CD14-positive monocyte (primary cell): Measurements from ENCODE around the gene BCAP31. TPM values are rescaled to one million over a fixed set of nuclear protein-coding genes. Genes with fewer than 3 reads are reported as not detected.

Source experiments
- DNase-seq, 3 donors: peaks; one replicate each; pipeline ENCODE4 v3.0.0-alpha.2; 2011 to 2022
- H2AFZ ChIP-seq: 2 replicates; pipeline ENCODE4 v1.6.0; 2012; ENCODE audit warnings: mild to moderate bottlenecking, low read depth, low read length, inconsistent platforms; ENCODE audit not compliant: insufficient read depth, poor library complexity, severe bottlenecking
- H3K27ac ChIP-seq, 2 donors: 1 replicate in 1 of 2; 2 replicates in 1 of 2; pipeline ENCODE4 v1.5.1; 2012 to 2013; ENCODE audit warnings: low read length in 2 of 2, control low read depth in 1 of 2, inconsistent platforms in 1 of 2, low read depth in 1 of 2, mild to moderate bottlenecking in 1 of 2
- H3K27me3 ChIP-seq, 2 donors: one replicate each; pipeline versions ENCODE4 v1.6.0 to v1.6.1; 2011 to 2013; ENCODE audit warnings: low read length in 2 of 2; ENCODE audit not compliant: control insufficient read depth in 2 of 2, insufficient read depth in 2 of 2
- H3K36me3 ChIP-seq, 2 donors: replicated peaks in 1 of 2; 1 replicate in 1 of 2; 2 replicates in 1 of 2; pipeline versions ENCODE4 v1.5.1 to v1.6.1; 2012 to 2013; ENCODE audit warnings: low read length in 2 of 2, control low read depth in 1 of 2, inconsistent platforms in 1 of 2, mild to moderate bottlenecking in 1 of 2; ENCODE audit not compliant: insufficient read depth in 2 of 2, control insufficient read depth in 1 of 2
- H3K4me1 ChIP-seq, 2 donors: 1 replicate in 1 of 2; 2 replicates in 1 of 2; pipeline versions ENCODE4 v1.5.1 to v1.6.1; 2012 to 2013; ENCODE audit warnings: low read length in 2 of 2, control low read depth in 1 of 2, inconsistent platforms in 1 of 2, mild to moderate bottlenecking in 1 of 2, moderate library complexity in 1 of 2; ENCODE audit not compliant: insufficient read depth in 2 of 2, control insufficient read depth in 1 of 2
- H3K4me2 ChIP-seq: replicated peaks from 2 replicates; pipeline ENCODE3; 2012; ENCODE audit warnings: low read length, moderate library complexity, mild to moderate bottlenecking; ENCODE audit not compliant: poor library complexity, severe bottlenecking; ENCODE audit errors: extremely low read depth
- H3K4me3 ChIP-seq, 3 experiments: fragments of 200-600 bp in 1 of 3; sonication (generic) in 1 of 3; replicated peaks in 1 of 3; 1 replicate in 2 of 3; 2 replicates in 1 of 3; pipeline ENCODE4 v1.5.1; 2011 to 2013; ENCODE audit warnings: low read length in 3 of 3, mild to moderate bottlenecking in 3 of 3, control low read depth in 2 of 3, low read depth in 2 of 3, inconsistent platforms in 1 of 3, moderate library complexity in 1 of 3
- H3K79me2 ChIP-seq: 2 replicates; pipeline ENCODE4 v1.6.0; 2012; ENCODE audit warnings: mild to moderate bottlenecking, control low read depth, inconsistent platforms, low read length, moderate library complexity; ENCODE audit not compliant: insufficient read depth
- H3K9ac ChIP-seq: 2 replicates; pipeline ENCODE4 v1.6.0; 2017; ENCODE audit warnings: low read length, mild to moderate bottlenecking; ENCODE audit not compliant: insufficient read depth, poor library complexity, severe bottlenecking
- H3K9me3 ChIP-seq, 2 donors: replicated peaks in 1 of 2; 1 replicate in 1 of 2; 2 replicates in 1 of 2; pipeline versions ENCODE4 v1.5.1 to v1.6.1; 2012 to 2013; ENCODE audit warnings: low read length in 2 of 2, control low read depth in 1 of 2; ENCODE audit not compliant: control insufficient read depth in 1 of 2, insufficient read depth in 1 of 2
- H4K20me1 ChIP-seq: 2 replicates; pipeline ENCODE4 v1.6.0; 2012; ENCODE audit warnings: mild to moderate bottlenecking, low read length, control low read depth, moderate library complexity; ENCODE audit not compliant: insufficient read depth
- H3K27ac Mint-ChIP-seq, 7 donors: one replicate each; pipeline ENCODE4 v1.8.0; 2020; ENCODE audit warnings: mild to moderate bottlenecking in 7 of 7, mixed read lengths in 7 of 7, moderate library complexity in 6 of 7, inconsistent platforms in 2 of 7
- H3K27me3 Mint-ChIP-seq, 3 donors: one replicate each; pipeline ENCODE4 v1.8.0; 2021 to 2022; ENCODE audit warnings: low read depth in 3 of 3, mild to moderate bottlenecking in 3 of 3, mixed read lengths in 3 of 3, moderate library complexity in 3 of 3, inconsistent platforms in 1 of 3
- H3K36me3 Mint-ChIP-seq, 2 donors: one replicate each; pipeline ENCODE4 v1.8.0; 2020; ENCODE audit warnings: mixed read lengths in 2 of 2, inconsistent platforms in 1 of 2, mild to moderate bottlenecking in 1 of 2
- H3K4me1 Mint-ChIP-seq: one replicate; pipeline ENCODE4 v1.8.0; 2020; ENCODE audit warnings: mild to moderate bottlenecking, mixed read lengths
- H3K4me3 Mint-ChIP-seq, 2 donors: one replicate each; pipeline ENCODE4 v1.8.0; 2020; ENCODE audit warnings: mild to moderate bottlenecking in 2 of 2, mixed read lengths in 2 of 2, moderate library complexity in 1 of 2
- H3K9me3 Mint-ChIP-seq, 7 donors: one replicate each; pipeline ENCODE4 v1.8.0; 2020 to 2022; ENCODE audit warnings: mixed read lengths in 7 of 7, mild to moderate bottlenecking in 6 of 7, moderate library complexity in 6 of 7, inconsistent platforms in 2 of 7
- WGBS: methylation state at CpG from one replicate; pipeline ENCODE4 v1.1.5; 2013; ENCODE audit warnings: missing lambda C conversion rate; ENCODE audit not compliant: insufficient coverage; 5-methylcytosine and 5-hydroxymethylcytosine counted together
- intact Hi-C, 2 donors: fragments of 100-400 bp; cut with micrococcal nuclease; formaldehyde crosslinking; loops; one replicate each; pipeline versions ENCODE4 v1.15.0 to v1.15.1; 2023
- polyA plus RNA-seq, 3 donors: library from polyadenylated mRNA; depleted of rRNA in 1 of 3; unstranded in 2 of 3; stranded (reverse) in 1 of 3; fragments of 300-500 nt in 2 of 3; fragments of >200 nt in 1 of 3; fragmentation: Illumina TruSeq in 2 of 3; gene quantifications; 1 replicate in 2 of 3; 2 replicates in 1 of 3; pipeline ENCODE4 v1.2.3, GENCODE V29; 2012 to 2021
- TF ChIP-seq, protein P1 (sequence below): fragments of 200-600 bp; IDR thresholded peaks from one replicate; pipeline ENCODE4 v1.8.0; 2022; ENCODE audit warnings: antibody characterized with exemption, mild to moderate bottlenecking

The BCAP31 gene
- polyA plus RNA-seq, 3 donors, result 139 to 294 (median 288) TPM

DNA sequence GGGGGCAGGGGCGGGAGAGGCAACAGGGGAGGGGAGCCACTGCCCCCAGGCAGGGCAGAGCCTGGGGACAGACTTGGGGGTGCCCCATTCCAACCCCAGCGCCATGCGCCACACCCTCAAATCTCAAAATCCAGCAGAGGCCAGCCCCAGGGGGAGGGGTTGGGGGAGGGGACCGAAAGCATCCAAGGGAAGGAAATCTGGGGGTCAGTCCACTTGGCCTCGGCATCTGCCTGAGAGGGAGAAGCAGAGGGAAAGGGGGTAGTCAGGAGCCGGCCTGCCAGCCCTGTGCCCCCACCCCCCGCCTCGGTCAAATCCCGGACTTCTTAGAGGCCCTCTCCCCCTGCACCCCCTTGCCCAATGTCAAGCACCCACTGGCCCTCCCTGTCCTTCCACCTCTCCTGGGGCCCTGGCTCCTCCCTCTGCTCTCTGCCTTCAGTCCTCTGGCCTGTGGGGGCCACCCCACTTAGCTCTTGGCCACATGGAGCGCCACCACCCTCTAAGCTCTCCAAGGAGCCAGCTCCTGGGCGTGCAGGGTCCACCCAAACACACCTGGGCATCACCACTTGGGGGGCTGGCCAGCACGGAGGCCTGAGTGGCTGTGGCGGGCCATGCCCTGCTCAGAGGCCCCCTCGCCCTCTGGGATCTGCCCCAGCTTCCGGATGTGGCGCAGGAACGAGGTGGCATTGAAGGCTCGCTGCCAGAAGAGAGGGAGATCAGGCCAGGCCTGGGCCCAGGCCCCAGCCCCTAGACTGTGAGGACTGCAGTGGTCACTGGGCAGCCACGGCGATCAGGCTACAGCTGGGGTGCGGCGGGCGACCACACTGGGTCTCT, 54.1 kb downstream of the BCAP31 start:
- intact Hi-C loops, result loop anchor here (5.0 to 10.0 kb wide), 4 partner anchors 118 to 725 kb away; no protein-coding TSS in a partner anchor
- TF ChIP-seq, protein P1, sequence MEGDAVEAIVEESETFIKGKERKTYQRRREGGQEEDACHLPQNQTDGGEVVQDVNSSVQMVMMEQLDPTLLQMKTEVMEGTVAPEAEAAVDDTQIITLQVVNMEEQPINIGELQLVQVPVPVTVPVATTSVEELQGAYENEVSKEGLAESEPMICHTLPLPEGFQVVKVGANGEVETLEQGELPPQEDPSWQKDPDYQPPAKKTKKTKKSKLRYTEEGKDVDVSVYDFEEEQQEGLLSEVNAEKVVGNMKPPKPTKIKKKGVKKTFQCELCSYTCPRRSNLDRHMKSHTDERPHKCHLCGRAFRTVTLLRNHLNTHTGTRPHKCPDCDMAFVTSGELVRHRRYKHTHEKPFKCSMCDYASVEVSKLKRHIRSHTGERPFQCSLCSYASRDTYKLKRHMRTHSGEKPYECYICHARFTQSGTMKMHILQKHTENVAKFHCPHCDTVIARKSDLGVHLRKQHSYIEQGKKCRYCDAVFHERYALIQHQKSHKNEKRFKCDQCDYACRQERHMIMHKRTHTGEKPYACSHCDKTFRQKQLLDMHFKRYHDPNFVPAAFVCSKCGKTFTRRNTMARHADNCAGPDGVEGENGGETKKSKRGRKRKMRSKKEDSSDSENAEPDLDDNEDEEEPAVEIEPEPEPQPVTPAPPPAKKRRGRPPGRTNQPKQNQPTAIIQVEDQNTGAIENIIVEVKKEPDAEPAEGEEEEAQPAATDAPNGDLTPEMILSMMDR, result no peak
- H3K4me1 ChIP-seq, result no peaks in the 10 kb centered on the region
- H3K79me2 ChIP-seq, result no peaks in the 10 kb centered on the region
- no peak overlapping the region for H2AFZ ChIP-seq
- H4K20me1 ChIP-seq, result no peaks in the 10 kb centered on the region
- H3K27me3 ChIP-seq, result peaks cover 0 to 28% of the 10 kb centered on the region in 2 donors
- H3K4me1 Mint-ChIP-seq, result peaks cover 5% of the 10 kb centered on the region
- no peaks in the 10 kb centered on the region for H3K36me3 ChIP-seq
- H3K9me3 ChIP-seq, result no peaks in the 10 kb centered on the region
- H3K4me3 ChIP-seq, result no peak overlapping the region
- WGBS, result 88% methylated on average over 16 of the region's 23 CpGs
- peaks cover 24 to 48% (median 46%) of the 10 kb centered on the region in 3 donors for H3K27me3 Mint-ChIP-seq
- H3K4me3 Mint-ChIP-seq, result no peak overlapping the region
- no peak overlapping the region for H3K27ac Mint-ChIP-seq
- DNase-seq, result no peak
- H3K4me2 ChIP-seq, result no peak overlapping the region
- no peaks in the 10 kb centered on the region for H3K36me3 Mint-ChIP-seq
- no peak overlapping the region for H3K27ac ChIP-seq
- no peak overlapping the region for H3K9ac ChIP-seq
- peaks cover 0 to 25% (median 7%) of the 10 kb centered on the region in 7 donors for H3K9me3 Mint-ChIP-seq

DNA sequence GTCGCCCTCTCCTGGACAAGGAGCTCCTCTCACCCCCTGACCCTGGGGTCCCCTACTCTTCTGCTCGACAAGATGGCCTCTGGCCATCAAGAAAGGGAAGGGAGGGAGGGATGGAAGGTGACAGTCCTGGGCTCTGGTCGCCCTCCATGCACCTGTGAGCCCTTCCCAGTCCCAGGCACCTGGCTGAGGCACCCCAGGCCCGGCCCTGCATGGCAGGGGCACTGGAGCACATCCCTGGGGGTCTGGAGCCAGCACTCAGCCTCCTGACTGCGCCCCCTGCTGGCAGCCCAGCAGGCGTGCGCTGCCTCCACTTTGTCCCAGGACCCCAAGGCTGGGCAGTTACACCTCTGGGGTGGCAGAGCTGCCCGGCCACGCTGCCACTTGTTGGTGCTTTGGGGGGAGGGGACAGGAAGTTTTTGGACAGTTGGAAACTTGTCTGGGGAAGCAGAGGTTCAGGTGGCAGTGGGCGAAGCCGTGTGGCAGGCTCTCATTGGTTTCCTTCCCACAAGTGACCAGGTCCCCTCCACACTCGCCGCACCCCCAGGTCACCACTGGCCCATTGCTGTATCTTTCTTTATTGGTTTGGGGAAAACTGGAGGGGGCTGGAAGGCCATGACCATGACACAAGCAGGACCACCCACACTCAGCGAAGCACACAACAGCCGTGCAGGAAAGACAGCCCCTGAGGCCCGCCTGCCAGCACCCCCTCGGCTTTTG, 54.9 kb downstream of the BCAP31 start:
- no peak overlapping the region for H3K9ac ChIP-seq
- Mint-ChIP-seq H3K4me1 (peaks cover 5% of the 10 kb centered on the region), H3K36me3 (no peaks in the 10 kb centered on the region), H3K27ac (no peak overlapping the region), H3K27me3 (peaks cover 18 to 48% (median 40%) of the 10 kb centered on the region in 3 donors), H3K4me3 (no peak overlapping the region), H3K9me3 (peaks cover 0 to 21% (median 6%) of the 10 kb centered on the region in 7 donors)
- no peaks in the 10 kb centered on the region for H3K79me2 ChIP-seq
- H3K4me2 ChIP-seq, result no peak overlapping the region
- peaks cover 0 to 21% of the 10 kb centered on the region in 2 donors for H3K27me3 ChIP-seq
- H3K36me3 ChIP-seq, result no peaks in the 10 kb centered on the region
- WGBS, result 31% methylated on average over 3 of the region's 17 CpGs
- H2AFZ ChIP-seq, result no peak overlapping the region
- no peak overlapping the region for H3K4me3 ChIP-seq
- H3K9me3 ChIP-seq, result no peaks in the 10 kb centered on the region
- intact Hi-C loops, result loop anchor here (5.0 to 10.0 kb wide), 4 partner anchors 117 to 725 kb away; no protein-coding TSS in a partner anchor
- H4K20me1 ChIP-seq, result no peaks in the 10 kb centered on the region
- no peak overlapping the region for H3K27ac ChIP-seq
- DNase-seq, result peak; percentile 18 to 34 (median 28)
- TF ChIP-seq, protein P1, result peak; percentile 87
- no peaks in the 10 kb centered on the region for H3K4me1 ChIP-seq
